RCC 7860 (cell line): Measurements from ENCODE around the gene MRPL22.
"Not testable (repeated sequence)": the region's sequence is repeated elsewhere in the genome, so short reads cannot be mapped to it uniquely, and the experiment has no call there.

Experiments used
- DNase-seq: peaks from one replicate; pipeline ENCODE4 v3.0.0-alpha.2; 2015; ENCODE audit warnings: low spot score
- FAIRE-seq: peaks from 2 replicates; lab custom pipeline; 2012; peaks lifted over from hg19 to GRCh38; lab: Jason Lieb, UNC

MRPL22 gene

DNA sequence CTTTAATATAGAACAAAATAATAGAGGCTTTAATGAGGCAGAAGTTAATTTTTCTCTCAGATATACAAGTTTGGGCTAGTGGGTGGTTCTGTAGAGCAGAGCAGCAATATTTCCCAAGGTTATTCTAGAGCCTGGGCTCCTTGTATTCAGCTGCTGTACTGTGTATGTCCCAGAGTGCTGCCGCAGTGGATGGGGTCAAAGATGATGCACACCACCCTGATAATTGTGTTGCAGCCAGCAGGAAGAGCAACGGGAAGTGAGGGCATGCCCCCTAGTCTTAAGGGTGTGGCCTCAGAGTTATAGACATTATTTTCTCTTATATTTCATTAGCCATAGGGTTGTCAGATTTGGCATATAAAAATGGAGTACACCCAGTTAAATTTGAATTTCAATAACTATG, 48.8 kb downstream of the MRPL22 start:
- DNase-seq (no peak), FAIRE-seq (no peak)

DNA sequence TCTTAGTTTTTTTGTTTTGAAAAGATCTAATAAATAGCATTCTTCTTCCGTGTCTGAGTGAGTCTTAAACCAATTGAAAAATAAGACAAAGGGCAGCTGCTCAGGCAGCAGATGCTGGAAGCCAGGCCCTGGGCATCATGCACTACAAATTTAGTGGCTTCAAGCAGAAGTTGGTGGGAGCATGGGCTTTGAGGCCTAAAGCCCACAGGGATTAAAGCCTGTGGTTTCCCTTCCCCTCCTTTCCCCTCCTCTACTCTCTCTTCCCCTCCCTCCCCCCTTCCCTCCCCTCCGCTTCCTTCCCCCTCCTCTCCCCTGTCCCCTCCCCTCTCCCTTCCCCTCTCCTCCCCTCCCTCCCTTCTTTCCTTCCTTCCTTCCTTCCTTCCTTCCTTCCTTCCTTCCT, 52.6 kb downstream of the MRPL22 start:
- DNase-seq (no peak), FAIRE-seq (no peak)

DNA sequence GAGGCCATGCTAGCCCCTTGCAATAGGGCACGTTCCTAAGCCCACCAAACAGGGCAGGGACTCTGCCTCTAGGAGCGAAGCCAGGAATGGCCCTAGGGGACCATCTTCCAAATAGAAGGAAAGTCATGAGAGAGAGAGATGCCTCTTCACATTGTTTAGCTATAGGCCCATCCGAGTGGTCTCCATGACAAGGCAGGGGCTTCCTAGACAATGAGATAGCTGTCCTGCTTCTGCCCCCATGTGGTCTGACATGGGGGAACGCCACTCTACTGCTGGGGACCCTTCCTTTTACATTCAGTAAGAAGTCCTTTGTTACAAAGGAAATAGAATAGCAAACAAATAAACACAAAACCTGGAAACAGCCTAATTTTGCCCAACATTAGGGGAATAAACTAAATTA, 54.8 kb downstream of the MRPL22 start:
- FAIRE-seq (no peak), DNase-seq (no peak)

DNA sequence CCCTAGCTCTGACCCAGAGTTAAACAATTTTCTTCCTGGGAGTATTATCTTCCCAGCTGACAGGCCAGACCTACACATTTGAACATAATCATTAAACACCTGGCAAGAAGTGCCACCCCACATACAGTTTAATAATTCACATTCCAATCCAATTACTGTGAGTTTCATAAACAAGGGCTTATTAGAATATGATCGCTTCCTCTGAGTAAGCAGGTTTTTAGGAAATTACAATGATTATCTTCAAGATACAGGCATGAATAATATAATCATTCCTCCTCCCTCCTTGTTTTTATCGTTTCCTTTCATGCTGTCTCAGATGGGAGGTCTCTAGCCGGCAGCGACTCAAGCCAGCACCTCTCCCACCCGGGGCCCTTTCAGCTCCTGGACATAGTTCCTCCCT, 56.9 kb downstream of the MRPL22 start:
- DNase-seq: no peak

GRCh38 chr5:154999865-155000264, 59.0 kb downstream of the MRPL22 start:
- FAIRE-seq (no peak), DNase-seq (no peak)

More for the DNA sequence above, 56.9 kb downstream of the MRPL22 start:
- FAIRE-seq: no peak

DNA sequence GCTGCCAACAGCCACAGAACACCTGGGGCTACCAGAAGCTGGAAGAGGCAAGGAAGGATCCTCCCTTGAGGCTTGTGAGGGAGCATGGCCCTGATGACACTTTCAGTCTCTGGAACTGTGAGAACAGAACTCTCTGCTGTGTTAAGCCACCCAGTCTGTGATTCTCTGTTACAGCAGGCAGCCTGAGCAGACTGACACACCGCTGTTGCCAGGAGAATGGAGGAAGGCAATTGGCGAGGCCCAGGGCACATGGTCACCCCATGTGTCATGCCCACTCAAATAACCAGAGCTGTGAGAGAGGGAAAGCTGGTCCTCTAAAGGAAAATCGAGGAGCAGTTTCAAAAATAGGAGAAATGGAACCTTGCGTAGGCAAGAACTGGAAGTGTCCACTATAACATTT, 60.6 kb downstream of the MRPL22 start:
- no peak for DNase-seq
- no peak for FAIRE-seq

GRCh38 chr5:155002722-155003121, 61.8 kb downstream of the MRPL22 start:
- not testable (repeated sequence) for DNase-seq

DNA sequence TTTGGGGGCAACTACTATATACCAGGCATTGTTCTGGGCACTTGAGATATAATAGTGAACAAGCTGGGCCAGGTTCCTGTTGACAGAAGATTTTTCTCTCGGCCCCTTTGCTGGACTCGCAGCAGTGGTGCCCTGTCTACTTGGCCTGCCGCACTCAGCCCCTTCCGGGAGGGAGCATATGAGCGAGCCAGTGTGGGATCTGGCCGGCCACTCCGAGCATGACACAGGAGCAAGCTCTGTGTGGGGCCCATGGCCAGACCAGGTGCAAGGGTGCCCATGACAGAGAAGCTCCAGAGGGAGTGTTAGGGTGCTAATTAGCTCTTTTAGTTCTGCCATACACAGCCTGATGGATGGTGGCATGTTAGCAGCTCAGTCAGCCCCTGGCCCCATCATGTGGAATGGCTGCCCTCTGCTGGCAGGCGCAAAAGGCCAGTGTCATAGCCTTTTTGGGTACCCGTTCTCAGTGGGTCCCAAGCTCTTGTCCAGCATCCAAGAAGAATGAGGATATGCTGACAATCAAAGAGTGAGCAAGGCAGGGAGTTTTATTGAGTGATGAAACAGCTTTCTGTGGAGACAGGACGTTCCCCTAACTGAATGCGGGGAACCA, 63.4 kb downstream of the MRPL22 start:
- FAIRE-seq: no peak
- no peak for DNase-seq

More at GRCh38 chr5:155002722-155003121, 61.8 kb downstream of the MRPL22 start:
- not testable (repeated sequence) for FAIRE-seq

- not testable (repeated sequence) for FAIRE-seq, DNase-seq
These were observed 65.4 kb downstream of the MRPL22 start for GRCh38 chr5:155006265-155006664.

DNA sequence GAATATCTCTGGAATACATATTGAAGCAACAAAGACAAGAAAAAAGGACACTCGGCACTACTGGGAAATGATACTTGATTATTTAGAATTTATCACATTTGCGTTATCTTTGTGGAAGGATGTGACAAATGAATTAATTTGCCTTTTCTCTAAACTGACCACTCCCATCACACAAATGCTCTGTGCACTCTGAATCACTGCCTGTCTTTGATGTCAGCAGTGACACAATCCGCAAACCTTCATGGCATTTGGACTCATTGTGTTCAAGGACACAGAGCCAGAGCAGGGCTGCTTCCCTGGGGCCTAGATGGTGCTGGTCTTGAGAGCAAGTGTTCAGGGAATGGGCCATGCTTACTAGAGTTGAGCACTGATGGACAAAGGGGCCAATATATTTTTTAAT, 67.8 kb downstream of the MRPL22 start:
- no peak for DNase-seq
- FAIRE-seq: no peak

- FAIRE-seq: no peak
- no peak for DNase-seq
These were observed 70.0 kb downstream of the MRPL22 start for GRCh38 chr5:155010881-155011280.

DNA sequence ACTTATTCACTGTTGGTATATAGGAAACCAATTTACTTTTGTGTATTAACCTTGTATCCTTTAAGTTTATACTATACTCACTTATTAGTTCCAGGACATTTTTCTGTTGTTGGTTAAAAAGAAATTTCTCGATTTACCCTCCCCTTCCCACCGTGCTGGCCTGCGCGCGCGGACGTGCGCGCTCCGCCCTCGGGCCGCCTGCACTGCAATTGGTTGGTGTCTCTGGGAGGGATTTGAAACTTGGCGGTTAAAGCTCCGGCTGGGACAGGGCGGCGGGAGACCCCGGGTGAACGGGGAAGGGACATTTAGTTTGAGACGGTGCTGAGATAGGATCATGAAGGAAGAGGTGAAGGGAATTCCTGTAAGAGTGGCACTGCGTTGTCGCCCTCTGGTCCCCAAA, 72.7 kb downstream of the MRPL22 start, which contains the start of gene KIF4B:
Gene KIF4B, plus strand, starts transcription at position 230 of the 400 bp plus-strand sequence. Its CDS starts 105 bp downstream, at position 335.
- DNase-seq: no peak
- FAIRE-seq: no peak

- DNase-seq: no peak
- no peak for FAIRE-seq
These were observed 74.4 kb downstream of the MRPL22 start for GRCh38 chr5:155015239-155015638.

GRCh38 chr5:155017610-155018009, 76.7 kb downstream of the MRPL22 start:
- no peak for FAIRE-seq
- DNase-seq: no peak
